GM12892 (cell line): ENCODE results near the gene EPSTI1.

ENCODE experiments used
- POLR2A ChIP-seq: IDR thresholded peaks from 2 replicates; pipeline ENCODE4 v1.6.1; 2011; ENCODE audit warnings: low read depth, low read length, control low read depth
- POLR2AphosphoS5 ChIP-seq: IDR thresholded peaks from 2 replicates; pipeline ENCODE4 v1.6.1; 2011; ENCODE audit warnings: low read depth, low read length, control low read depth
- TAF1 ChIP-seq: IDR thresholded peaks from 2 replicates; pipeline ENCODE4 v1.6.1; 2011; ENCODE audit warnings: low read depth, mild to moderate bottlenecking, control low read depth, low read length, borderline replicate concordance

DNA sequence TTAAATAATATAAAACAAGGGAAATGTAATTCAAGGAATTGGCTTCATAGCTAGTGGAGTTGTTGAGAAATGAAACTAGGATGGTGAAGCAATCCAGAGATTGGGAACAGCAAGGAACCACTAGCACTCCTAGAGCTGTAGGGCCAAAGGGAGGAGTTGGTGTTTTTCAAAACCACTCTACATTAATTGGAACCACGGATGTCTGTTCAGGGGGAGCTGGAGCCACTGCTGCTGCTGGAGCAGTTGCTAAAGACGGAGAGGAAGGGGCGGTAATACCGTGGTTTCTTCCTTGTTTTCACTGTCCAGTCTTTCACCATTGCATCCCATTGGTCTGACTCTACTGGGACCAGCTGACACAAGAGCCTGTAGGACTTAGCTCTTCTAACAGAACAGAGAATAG lies 39.8 kb upstream of the EPSTI1 start:
- TF ChIP-seq POLR2A (no peak), TAF1 (no peak), POLR2AphosphoS5 (no peak)
